GM18519 (cell line): ENCODE measurements around the gene PSMB2.
"Not testable (repeated sequence)": the region's sequence is repeated elsewhere in the genome, so short reads cannot be mapped to it uniquely, and the experiment has no call there.

Experiments used
- ATAC-seq: cut with Tn5 transposase; IDR thresholded peaks from one replicate; pipeline ENCODE4 v1.9.1; 2021; ENCODE audit warnings: mild to moderate bottlenecking, moderate library complexity; ENCODE audit not compliant: unreplicated experiment, low FRiP score

PSMB2 gene

DNA sequence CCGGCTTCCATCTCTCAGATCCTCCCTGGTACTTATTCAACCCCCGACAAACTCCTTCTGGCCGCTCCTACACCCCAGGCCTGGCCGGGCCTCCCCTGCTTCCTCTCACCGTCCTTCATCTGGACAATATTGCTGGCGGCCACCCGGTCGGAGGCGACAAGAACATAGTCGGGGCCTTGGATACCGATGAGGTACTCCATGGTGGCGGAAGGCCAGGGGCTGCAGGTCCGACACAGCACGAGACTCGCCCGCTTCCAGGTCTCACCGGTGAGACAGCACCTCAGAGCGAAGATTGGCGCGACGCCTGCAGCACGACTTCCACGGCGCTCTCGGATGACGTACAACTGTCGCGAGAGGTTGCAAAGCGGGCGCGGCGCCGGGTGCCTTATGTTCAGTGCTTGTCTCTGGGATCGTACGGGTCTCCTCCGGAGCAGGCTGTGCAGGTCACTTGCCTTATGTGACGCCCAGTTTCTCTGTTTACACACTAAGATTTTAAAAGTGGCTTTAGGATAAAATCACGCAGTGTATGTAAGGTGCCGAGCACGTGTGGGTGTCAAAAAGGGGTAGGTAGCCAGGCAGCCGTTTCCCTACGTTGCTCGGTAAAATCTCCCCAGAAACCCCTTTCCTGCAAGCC is at the start of gene PSMB2:
Gene PSMB2 (minus strand): TSS at position 294 of the 634 bp plus-strand sequence. CDS start 94 bp downstream, at position 200.
- ATAC-seq = no peak

DNA sequence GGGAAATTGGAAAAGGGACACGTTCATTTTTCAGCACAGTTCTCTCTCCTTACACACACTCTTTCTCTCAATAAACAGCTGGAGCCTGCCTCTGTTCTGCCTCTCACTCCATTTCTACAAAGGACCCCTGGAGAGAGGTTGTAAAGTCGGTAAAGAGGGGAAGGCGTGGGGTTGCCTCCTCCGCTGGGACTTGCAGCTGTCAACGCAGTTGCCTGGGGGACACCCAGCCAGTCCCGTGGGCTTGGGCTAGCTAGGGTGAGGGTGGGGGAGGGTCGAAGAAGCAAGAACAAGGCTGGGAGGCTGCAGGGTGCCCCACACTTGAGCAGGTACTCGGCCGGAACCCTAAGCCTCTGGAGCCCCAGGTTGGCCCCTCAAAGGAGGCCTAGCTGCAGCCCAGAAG is 49.8 kb upstream of the PSMB2 start:
- no peak for ATAC-seq

DNA sequence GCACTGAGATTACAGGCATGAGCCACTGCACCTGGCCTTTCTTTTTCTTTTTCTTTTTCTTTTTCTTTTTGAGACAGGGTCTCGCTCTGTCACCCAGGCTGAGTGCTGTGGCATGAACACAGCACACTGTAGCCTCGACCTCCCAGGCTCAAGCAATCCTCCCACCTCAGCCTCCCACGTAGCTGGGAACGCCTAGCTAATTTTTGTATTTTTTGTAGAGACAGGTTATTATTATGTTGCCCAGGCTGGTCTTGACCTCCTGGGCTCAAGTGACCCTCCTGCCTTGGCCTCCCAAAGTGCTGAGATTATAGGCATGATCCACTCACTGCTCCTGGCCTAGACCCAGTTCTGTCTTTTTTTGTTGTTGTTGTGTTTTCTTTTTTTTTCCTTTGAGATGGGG is 48.8 kb upstream of the PSMB2 start:
- ATAC-seq = not testable (repeated sequence)

DNA sequence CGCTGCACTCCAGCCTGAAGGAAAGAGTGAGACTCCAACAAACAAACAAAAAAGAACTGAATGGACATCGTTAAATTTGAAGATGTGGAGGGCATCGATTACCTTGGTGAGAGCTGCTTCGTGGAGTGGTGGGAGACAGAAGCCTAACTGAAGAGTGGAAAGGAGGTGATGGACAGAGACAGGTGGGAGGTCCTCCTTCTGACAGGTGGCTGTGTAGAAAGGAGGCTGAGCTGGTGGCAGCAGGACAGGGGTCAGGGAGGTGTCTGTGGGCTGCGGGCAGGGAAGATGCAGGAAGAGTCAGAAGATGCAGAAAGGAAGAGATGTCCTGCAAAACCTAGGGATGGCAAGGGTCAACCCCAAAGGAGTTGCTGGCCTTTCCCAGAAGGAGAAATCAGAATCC is 46.8 kb upstream of the PSMB2 start:
- no peak for ATAC-seq

DNA sequence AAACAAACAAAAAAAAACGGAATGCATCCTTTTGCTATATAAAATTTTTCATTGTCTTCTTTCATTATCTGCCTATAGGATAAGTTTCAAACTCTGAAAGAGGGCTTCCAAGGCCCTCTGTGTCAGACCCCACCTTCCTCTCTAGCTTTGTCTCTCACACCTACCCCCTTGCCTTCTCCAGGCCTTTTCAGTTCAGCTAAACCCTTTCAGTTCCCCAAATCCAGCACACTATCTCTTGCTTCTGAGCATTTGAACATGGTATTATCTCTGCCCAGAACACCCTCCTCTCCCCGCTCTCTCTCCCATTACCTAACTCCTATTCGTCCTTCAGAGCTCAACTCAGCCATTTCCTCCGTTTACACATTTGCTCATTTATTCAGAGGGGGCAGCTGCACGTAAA is 41.7 kb upstream of the PSMB2 start:
- no peak for ATAC-seq

DNA sequence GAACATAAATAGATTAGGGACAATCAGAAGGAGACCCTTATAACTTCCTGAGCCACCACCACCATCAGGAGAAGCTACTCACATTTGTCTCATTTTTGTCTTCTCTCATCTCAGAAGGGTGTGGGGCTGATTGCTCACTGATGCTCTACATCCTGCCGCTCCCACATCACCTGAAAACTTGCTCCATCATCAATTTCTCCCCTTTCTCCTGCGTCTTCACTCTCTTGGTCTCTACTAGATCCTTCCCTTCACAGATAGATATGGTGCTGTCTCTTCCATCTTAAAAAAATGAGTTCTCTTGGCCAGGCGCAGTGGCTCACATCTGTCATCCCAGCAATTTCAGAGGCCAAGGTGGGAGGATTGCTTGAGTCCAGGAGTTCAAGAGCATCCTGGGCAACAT is 38.9 kb upstream of the PSMB2 start:
- no peak for ATAC-seq

DNA sequence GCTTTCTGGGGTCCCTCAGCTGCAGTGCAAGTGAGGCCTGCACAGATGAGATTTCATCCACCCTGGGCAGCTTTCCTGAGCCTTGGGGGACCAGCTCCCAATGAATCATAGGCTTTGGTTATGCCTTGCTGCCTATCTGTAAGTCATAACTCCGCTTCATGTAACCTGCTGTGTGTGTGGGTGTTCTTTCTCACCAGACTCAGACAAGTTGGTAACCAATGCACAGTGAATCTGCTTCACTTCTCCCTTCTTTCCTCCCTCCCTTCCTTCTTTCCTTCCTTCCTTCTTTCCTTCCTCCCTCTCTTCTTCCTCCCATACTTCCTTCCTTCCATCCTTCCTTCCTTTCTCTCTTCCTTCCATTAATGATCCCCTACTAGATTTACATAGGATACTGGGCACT is 34.4 kb upstream of the PSMB2 start:
- ATAC-seq = no peak

DNA sequence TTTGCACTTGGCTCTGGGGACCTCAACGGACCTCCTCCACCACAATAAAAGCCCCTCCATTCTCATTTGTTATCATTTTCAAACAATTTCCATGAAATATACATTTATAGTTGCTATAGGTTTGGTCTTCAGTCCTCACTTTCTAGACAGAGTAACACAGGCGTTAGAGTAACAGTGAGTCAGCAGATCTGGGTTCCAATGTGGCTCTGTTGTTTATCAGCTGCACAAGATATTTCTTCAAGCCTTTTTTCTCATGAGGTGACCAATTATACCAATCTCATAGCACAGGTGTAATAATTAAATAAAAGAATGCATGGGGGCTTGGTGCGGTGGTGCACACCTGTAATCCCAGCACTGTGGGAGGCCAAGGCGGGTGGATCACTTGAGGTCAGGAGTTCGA is 32.8 kb upstream of the PSMB2 start:
- no peak for ATAC-seq

DNA sequence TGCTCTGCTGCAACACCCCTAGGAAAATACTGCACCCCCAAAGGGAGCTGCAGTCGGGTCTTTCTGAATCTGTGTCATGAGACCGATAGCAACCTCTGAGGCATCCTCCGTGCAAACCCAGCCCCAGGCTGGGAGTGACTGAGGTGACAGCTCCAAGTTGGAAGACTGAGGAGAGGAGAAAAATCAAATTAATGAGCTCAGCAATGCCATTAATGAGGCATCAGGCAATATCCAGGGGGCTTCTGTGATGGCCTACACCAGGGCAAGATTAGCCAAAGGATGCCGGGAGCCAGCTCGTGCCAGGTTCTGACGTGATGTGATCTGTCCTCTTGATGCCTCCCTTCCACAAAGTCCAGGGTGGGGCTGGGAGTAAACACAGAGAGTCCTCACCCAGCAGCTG is 30.8 kb upstream of the PSMB2 start:
- ATAC-seq = no peak

DNA sequence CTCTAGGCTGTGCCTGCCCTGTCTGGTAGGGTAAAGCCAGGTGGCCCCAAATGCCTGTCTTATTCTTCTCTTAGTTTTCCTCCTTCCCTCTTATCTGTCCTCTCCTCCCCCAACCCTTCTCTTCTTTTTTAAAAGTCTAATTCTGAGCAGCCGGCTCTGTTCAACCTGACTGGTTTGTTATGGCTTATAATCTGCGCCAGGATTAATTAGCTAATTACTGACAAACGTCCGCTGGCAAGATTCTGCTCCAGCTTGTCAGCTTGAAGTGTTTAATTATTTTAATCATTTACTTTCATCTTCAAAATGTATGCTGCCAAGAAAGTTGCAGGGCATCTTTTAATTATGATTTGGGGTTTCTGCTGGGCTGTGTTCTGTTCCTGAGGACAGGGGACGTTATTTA is 27.2 kb upstream of the PSMB2 start:
- ATAC-seq = no peak

DNA sequence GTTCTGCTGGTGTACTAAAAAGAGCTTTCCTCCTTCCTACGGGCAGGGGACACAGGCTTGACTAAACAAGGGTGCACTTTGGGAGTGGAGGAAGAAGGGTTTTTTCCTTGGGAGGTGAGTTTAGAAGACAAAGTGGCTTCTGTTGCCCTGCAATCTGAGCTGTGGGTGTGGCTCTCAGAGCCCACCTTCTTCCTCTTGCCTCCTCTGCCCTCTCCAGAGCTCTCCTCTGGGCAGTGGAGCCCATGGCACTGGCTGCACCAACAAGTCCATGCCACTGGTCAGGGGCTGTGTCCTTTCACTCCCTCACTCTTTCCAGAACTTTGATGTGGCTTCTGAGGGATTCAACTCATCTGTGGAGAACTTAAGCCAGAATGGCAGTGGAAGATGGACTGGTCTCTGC is 25.6 kb upstream of the PSMB2 start:
- no peak for ATAC-seq

DNA sequence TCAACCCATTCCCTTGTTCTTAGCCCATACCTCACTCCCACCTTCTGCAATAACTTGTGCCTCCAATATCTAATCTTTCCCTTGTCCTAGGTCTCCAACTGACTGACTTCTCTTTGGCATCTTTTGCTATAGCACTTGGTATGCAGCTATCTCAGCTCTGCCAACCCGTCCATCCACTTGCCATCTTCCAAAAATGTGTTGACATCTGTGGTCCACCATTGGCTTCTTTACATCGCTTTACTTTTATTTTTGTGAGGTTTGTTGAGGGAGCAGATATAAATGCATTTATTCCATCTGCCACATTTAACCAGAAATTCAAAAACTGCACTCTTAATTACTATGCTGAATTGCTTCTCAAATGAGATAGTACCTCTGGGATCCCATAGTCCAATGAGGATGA is 24.9 kb upstream of the PSMB2 start:
- no peak for ATAC-seq

DNA sequence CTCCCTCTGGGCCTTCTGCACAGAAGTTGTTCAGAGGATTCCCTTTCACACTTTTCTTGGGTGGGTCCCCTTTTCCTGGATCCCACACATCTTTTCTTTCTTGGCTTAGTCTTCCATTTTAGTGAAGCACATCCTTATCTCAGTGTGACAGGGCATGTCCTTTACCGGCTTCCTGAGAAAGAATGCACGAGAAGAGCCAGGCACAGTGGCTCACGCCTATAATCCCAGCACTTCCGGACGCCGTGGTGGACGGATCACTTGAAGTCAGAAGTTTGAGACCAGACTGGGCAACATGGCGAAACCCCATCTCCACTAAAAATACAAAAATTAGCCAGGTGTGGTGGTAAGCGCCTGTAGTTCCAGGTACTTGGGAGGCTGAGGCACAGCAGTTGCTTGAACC is 22.1 kb upstream of the PSMB2 start:
- no peak for ATAC-seq

DNA sequence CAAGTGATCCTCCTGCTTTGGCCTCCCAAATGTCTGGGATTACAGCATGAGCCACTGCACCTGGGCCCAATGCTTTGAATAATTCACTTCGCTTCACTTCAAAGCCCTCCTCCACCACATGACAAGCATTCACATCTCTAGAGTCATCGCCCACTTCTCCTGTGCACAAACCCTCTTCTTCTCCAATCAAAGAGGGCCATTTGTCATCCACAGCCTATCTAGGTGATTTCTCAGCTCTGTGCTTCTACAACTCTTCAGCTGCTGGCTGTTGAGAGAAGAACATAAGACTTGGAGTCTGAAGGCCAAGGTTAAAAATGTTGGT is 20.1 kb upstream of the PSMB2 start:
- no peak for ATAC-seq

DNA sequence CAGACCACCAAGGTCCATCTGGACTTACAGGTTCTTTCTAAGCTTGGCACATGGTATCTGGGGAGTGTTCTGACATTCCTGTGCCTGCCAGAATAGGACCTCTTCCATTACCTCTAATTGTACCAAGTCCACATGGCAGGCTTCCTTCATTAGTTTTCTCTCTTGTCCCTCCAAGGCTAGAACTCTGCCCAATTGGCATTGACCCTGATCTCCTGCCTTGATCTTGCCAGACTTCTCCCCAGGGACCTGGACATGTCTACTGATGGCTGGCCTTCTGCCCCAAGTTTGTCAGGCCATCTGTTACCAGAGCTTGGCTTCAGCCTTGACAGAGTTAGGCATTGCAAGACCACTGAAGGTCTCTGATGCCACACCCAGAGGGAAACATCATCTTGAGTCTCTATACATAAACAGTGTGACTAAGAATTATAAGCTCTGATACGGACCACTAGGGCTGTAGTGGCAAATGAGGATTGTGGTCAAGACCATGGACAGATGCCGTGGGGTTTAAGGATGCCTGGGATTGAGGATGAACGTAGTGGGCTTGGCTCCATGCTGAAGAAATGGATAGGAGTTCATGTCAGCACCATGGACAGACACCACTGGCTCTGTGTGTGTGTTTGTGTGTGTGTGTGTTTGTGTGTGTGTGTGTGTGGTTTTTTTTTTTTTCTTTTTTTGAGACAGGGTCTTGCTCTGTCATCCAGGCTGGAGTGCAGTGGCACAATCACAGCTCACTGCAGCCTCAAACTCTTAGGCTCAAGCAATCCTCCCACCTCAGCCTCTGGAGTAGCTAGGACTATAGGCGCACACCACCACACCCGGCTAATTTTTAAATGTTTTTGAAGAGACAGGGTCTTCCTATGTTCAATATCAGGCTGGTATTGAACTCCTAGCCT is 19.5 kb upstream of the PSMB2 start:
- ATAC-seq = no peak

DNA sequence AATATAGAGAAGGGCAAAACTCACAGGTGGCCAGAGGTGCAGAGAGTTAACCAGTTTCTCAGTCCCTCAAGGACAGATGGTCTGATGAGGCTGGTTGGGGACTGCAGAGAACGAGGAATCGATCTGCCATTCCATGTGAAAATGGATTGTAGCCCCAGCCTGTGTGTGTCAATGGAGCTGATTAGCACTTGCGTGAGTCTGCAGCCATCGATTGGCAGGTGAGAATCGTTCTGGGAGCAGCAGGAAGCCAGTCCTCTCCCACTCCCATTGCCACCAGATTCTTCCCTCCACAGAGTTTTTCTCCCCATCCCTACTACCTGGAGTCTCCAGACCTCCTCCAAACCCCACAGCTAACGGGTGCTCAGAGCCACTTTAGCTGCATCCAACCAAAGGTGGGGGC is 18.3 kb upstream of the PSMB2 start:
- ATAC-seq = no peak

DNA sequence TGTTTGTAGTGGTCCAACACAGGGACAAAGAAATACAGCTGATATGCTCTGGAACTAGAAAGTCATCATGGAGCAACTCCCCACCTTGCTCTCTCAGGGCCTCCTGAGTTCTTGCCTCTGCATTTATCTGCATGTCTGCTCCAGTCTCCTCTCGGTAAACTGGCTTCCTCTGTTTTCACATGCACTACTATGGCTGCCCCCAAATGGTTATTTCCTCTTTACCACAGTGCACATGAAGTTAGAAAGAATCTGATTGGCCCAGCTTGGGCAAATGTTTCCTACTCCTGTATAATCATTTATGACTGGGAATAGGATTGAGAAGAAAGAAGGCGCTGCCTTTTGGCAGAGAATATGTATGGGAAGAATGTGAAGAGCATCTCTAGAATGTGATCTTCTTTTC is 16.5 kb upstream of the PSMB2 start:
- no peak for ATAC-seq

DNA sequence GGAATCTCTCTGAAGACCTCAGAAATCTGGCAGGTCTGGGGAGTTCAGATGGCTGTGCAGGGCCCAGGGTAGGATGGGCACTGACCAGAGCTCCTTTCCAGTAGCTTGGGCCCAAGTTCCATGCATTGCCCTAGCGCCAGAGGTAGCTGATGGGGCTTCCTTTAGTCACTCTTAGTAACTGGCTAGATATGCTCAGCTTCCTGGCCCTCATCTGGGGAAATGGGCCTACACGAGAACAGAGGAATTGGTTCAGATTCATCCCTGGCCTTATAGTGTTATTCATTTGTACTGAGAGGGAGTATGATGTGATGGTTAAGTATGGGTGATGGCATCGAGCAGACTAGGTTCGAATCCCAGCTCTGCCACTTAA is 15.5 kb upstream of the PSMB2 start:
- no peak for ATAC-seq

DNA sequence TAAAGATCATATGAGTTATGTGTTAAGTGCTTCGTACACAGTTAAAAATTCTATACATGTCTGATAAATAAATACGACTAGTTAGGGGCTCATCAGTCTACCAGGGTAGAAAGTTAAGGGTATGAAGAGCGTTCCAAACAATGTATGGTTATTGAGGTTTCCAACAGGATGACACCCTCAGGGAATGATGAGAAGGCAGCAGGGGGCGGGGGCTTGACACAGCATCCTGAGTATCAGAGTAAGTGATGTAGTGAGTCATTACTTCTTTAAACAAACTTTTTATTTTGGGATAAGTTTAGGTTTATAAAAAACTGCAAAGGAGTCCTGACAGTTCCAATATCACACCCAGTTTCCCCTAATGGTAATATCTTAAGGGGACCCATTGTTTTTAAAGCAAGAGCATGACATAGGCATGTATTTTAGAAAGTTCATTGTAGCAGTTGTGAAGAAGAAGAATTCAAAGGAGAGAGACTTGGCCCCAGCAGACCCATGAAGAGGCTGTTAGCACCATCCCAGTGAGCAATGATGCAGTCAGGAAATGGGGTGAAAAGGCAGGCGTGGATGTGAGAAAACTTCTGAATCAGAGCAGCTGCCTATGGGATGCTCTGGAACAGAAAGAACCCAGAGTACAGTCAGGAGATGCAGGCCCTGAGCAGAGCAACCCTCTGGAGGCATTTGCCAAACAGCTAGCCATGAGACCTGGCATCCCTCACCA is 15.0 kb upstream of the PSMB2 start:
- ATAC-seq = no peak

DNA sequence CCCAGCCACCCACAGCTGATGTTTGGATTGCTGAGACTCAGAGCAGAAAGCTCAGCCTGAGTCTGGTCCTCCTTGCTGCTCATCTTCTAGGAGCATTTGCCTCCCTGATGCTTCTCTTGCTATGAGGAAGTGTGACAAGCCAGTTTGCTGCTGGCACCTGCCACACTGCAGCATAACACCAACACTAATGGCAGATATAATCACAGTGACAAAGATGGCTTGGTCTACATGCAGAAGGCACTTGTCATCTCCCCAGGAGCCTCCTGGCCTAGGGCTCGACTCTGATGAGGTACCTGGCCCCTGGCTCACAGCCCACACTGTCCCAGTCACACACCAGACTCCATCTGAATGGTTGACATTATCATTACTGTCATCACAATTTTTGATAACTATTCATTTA is 13.9 kb upstream of the PSMB2 start:
- no peak for ATAC-seq

DNA sequence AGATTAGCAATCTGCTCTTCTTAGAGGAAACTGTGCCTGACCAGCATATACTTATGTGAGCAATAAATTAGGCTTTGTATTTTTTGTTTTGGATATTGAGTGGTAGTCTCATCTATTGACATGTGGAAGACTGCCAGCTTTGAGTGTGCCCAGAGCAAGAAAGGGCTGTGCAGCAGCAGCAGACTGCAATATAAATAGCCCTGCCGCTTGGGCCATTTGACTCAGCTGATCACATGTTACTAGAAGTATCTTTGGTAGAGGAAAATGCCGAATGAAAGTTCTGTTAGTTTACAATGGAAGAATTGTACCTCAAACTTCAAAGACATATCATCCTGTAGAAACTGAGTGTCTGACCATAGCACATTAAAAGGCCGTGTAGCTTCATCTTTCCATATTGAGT is 9.1 kb upstream of the PSMB2 start:
- ATAC-seq = no peak

DNA sequence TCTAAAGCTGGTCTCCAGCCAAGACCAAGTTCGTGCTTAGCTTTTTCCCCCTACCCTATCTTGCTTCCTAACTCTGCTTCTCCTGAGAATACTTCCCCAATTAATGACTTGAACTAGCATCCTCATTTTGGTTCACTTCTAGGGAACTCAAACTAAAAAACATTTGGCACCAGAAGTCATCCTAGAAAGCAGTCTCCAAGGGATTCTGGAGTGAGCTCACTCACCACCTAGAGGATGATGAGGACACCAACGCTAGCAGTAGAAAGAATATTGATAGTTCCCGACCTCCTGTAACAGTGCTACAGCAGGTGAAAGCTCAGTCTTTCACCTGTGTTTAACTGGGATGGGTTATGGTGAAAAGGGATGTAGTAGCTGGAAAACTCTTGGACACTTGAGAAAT is 4.7 kb upstream of the PSMB2 start:
- ATAC-seq = no peak
